ENCODE results near the gene PIGL.

The PIGL gene

DNA sequence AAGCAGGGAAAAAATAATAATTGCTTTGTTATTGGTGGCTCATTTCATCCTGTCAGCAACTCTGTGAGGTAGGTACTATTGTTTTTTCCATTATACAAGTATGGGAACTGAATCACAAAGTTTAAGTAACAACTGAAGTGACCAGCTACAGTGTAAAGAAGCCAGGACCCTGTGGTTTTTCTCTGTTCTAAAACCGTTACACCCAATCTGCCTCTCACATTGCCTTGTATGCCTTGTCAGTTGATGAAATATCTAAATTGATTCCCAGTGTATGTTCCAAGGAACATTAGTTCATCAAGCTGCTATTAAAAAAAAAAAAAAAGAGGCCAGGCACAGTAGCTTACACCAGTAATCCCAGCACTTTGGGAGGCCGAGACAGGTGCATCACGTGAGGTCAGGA is 5.4 kb downstream of the PIGL start:
- DNase-seq, result no peak

GRCh38 chr17:16229912-16230561 is 13.0 kb downstream of the PIGL start:
- DNase-seq, result peak; percentile 9

GRCh38 chr17:16232391-16232790 is 15.4 kb downstream of the PIGL start:
- DNase-seq, result no peak

DNA sequence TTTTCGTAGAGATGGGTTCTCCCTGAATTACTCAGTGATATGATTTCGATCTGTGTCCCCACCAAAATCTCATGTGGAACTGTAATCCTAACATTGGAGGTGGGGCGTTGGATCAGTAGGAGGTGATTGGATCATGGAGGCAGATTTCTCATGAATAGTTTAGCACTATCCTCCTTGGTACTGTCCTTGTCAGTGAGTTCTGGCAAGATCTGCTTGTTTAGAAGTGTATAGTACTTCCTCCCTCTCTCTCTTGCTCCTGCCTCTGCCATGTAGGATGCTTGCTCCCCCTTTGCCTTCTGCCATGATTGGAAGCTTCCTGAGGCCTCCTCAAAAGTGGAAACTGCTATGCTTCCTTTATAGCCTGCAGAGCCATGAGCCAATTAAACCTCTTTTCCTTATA is 22.9 kb downstream of the PIGL start:
- no peak for DNase-seq

DNA sequence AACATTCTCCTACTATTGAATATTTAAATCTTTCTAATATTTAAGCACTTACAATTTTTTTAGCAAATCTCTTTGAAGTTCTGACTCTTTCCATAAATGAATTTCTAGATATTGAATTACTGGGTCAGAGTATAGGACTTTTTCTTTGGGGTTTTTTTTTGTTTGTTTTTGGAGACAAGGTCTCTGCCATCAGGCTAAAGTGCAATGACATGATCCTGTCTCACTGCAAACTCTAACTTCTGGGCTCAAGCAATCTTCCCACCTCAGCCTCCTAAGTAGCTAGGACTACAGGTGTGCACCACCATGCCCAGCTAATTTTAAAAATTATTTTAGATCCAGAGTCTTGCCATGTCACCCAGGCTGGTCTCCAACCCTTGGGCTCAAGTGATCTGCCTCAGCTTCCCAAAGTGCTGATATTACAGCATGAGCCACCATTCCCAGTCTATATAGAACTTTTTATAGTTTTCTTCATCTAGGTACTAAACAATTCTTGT is 24.9 kb downstream of the PIGL start:
- DNase-seq, result no peak

- DNase-seq, result no peak
These were observed 26.4 kb downstream of the PIGL start for GRCh38 chr17:16243385-16243784.

GRCh38 chr17:16243801-16244567 is 27.0 kb downstream of the PIGL start:
- DNase-seq, result no peak

DNA sequence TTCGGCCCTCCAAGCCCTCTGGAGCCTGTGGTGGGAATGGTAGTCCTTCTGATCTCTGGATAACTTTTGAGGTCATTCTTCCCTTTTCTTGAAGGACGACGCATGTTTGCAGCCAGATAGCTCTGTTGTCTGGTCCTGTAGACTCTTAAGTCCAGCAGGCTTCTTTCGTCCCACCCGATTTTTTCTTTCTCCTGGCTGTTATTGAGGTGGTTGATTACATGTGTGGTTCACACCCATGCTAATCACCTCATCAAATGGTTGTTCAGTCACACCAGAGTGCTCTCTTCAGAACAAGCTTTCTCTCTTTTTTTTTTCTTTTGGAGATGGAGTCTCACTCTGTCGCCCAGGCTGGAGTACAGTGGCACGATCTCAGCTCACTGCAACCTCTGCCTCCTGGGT is 30.6 kb downstream of the PIGL start:
- no peak for DNase-seq

DNA sequence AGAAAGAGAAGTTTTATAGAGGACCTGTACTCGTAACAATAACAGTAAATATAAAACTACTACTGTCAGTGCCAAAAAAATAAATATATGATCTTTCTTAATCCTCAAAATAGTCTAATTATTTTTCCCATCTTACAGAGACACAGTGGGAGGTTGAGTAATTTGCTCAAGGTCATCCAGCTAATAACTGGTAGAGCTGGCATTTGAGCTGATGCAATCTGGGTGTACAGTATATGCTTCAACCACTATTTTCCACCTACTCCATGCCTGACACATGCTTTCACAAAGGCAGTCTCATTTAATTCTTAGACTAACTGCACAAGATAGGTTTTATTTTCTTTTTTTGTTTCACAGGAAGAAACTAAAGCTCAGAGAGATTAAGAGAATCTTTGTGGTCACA is 33.6 kb downstream of the PIGL start:
- peak; percentile 54 for DNase-seq

DNA sequence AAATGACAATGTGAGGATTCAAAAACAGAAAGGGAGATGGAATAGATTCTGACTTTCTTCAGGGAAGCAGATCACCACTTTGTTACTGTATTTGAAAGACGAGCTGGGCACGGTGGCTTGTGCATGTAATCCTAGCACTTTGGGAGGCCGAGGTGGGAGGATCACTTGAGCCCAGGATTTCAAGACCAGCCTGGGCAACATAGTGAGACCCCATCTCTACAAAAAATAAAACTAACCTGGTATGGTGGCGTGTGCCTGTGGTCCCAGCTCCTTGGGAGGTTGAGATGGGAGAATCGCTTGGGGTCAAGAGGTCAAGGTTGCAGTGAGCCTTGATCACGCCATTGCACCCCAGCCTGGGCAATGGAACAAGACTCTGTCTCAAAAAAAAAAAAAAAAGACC is 34.0 kb downstream of the PIGL start:
- no peak for DNase-seq

GRCh38 chr17:16251556-16251955 is 34.5 kb downstream of the PIGL start:
- no peak for DNase-seq

- DNase-seq, result no peak
These were observed 37.9 kb downstream of the PIGL start for GRCh38 chr17:16254773-16255400.

DNA sequence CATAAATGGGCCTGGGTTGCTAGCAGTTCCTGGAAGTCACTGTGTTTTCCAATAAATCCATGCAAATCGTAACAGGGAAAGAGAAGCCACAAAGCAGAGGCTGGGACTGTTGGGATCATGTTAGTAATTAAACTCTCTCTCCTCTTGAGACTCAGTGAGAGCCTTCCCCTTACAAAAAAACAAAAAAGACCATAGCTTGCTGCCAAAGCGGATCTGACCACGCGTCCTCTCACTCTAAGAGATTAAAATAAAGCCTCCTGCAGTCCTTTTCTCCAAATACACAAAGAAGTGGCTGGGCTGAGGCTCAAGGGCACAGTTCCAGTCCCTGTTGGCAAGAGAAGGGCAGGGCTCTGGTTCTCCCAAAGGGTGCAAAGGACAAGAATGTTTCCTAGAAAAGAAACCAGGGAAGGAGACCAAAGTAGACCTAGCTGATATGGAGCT is 38.5 kb downstream of the PIGL start:
- no peak for DNase-seq

GRCh38 chr17:16258901-16259300 is 41.9 kb downstream of the PIGL start:
- DNase-seq, result no peak

DNA sequence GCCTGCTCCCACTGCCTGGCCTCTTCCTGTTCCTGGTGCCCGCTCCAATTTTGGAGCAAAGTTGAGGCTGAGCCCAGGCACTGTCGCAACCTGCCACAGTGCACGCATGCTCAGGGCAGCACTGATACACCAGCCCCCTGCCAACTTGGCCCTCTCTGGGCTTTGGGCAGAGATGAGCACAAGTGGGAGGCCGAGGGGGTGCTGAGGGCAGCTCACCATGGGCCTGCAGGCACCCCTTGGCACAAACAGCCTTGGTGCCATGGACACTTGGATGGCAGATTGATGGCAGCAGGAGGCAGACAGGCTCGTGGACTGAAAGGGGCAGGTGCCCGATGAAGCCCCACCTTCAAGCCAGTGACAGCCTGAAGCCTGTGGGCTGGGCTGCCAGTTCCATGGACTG is 42.9 kb downstream of the PIGL start:
- no peak for DNase-seq

- no peak for DNase-seq
These were observed 44.0 kb downstream of the PIGL start for GRCh38 chr17:16261049-16261448.

DNA sequence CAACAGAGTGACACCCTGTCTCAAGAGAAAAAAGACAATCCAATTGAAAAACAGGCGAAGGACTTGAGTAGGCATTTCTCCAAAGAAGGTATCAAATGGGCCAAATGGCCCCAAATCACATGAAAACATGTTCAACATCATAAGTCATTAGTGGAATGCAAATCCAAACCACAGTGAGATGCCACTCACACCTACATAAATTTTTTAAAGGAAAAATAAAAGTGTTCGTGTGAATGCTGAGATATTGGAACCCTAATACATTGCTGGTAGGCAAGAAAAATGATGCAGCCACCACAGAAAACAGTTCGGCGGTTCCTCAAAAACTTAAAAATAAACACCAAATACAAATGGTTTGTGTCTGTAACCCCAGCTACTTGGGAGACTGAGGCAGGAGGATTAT is 45.2 kb downstream of the PIGL start:
- DNase-seq, result no peak

GRCh38 chr17:16267174-16267573 is 50.2 kb downstream of the PIGL start:
- no peak for DNase-seq

DNA sequence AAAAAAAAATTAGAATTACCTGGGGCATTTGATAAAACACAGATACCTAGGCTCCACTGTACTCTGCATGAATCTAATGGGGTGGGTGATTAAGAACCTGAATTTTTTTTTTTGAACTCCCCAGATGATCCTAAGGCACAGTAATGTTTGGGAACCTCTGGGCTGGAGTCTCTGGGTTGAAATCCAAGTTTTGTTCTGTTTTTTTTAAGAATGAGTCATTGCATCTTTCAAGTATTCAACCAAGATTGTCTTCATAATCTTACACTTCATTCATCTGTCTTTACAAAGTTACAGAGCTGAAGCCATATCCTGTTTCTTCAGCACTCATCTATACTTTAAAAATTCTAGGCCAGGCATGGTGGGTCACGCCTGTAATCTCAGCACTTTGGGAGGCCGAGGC is 52.6 kb downstream of the PIGL start:
- peak; percentile 62 for DNase-seq

DNA sequence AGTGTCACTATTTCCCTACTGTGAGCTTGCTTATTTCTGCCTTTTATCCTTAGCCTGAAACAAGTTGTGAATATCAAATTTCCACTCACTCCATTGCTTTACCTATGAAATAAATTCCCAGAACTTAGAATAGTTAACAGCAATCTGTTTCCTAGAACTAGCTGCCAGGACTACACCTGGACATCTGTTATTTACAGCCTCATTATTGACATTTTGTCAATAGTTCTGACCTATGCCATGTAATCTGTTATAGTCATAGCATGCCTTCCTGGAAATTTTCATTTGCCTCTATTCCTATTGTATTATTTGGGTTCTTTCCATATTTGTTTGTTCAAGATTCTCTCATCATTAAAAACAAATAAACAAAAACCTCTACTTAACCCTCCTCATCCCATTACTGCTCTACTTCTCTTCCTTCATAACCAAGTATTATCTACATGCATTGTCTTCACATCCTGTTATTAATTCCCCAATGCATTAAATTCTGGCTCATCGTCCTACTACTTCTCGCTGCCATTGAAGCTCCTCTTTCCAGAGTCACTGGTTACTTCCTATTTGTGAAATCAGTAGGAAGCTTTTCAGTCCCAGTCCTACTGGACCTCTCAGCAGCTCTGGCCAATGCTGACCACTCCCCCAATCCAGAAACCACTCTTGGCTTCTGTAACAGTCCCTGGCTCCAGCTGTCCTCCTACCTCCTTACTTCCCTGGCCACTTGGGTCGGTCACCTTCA is 55.3 kb downstream of the PIGL start:
- no peak for DNase-seq

- DNase-seq, result peak; percentile 58
These were observed 56.5 kb downstream of the PIGL start for GRCh38 chr17:16273499-16273898.

GRCh38 chr17:16273929-16274339 is 56.9 kb downstream of the PIGL start:
- no peak for DNase-seq

DNA sequence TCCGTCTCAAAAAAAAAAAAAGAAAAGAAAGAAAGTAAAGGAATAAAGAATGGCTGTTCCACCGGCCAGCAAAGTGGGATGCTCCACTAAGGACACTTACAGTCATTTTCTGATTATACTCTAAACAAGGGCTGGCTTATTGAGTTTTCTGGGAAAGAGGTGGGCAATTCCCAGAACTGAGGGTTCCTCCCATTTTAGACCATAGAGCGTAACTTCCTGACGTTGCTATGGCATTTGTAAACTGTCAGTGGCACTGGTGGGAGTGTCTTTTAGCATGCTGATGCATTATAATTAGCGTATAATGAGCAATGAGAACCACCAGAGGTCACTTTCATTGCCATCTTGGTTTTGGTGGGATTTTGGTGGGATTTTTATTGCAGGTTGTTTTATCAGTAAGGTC is 58.0 kb downstream of the PIGL start:
- DNase-seq, result no peak
